ENCODE results near the gene DOCK4.

The DOCK4 gene

GRCh38 chr7:112052498-112052897 is 153.7 kb downstream of the DOCK4 start:
- no peak for DNase-seq (ENCODE audit: low read depth in 2 of 2)

GRCh38 chr7:112050250-112050881 is 155.8 kb downstream of the DOCK4 start:
- DNase-seq (ENCODE audit: low read depth in 2 of 2) = no peak

GRCh38 chr7:112049555-112050249 is 156.5 kb downstream of the DOCK4 start:
- DNase-seq (ENCODE audit: low read depth in 2 of 2) = no peak

GRCh38 chr7:112047421-112047820 is 158.8 kb downstream of the DOCK4 start:
- no peak for DNase-seq (ENCODE audit: low read depth in 2 of 2)

GRCh38 chr7:112045222-112045621 is 161.0 kb downstream of the DOCK4 start:
- no peak for DNase-seq (ENCODE audit: low read depth in 2 of 2)

GRCh38 chr7:112042631-112043030 is 163.6 kb downstream of the DOCK4 start:
- DNase-seq (ENCODE audit: low read depth in 2 of 2) = no peak

GRCh38 chr7:112038353-112038752 is 167.8 kb downstream of the DOCK4 start:
- DNase-seq (ENCODE audit: low read depth in 2 of 2) = no peak

GRCh38 chr7:112036071-112036470 is 170.1 kb downstream of the DOCK4 start:
- no peak for DNase-seq (ENCODE audit: low read depth in 2 of 2)

DNA sequence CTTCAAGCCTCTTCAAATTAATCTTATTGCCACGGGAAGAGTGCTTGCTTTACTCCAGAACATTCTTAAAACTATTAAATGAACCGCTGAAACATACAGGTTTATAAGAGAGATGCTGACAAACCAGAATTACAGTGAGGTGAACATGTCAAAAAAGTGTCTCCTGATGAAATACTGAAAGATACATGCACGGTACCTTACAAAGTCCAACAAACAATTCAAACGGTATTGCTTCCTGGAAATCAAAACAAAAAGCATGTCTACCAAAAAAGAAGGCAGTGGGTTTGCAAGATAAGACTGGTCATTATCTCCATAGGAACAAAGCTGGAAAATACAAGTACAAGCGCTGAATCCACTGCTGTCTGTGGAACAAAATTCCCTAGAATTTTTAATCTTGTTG is 174.5 kb downstream of the DOCK4 start:
- DNase-seq (ENCODE audit: low read depth in 2 of 2) = no peak

GRCh38 chr7:112025556-112025955 is 180.6 kb downstream of the DOCK4 start:
- DNase-seq (ENCODE audit: low read depth in 2 of 2) = no peak

DNA sequence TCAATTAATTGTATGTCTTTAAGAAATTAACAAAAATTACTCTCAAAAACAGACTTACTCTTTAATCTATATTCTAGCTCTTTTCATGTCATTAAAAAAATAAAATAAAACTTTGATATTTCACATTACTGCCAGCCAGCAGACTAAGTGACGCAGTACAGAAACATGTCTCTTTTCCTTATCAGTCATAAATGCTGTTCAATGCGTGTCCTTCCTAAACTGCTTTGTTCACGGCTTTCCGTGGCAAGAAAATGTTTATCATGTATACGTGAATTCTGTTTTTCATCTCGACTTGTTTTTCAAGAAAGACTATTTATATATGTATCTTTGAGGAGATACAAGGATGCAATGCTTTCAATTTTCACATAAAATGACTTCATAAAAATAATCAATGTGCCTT is 182.4 kb downstream of the DOCK4 start:
- DNase-seq (ENCODE audit: low read depth in 2 of 2) = no peak

- DNase-seq (ENCODE audit: low read depth in 2 of 2) = no peak
Measured at GRCh38 chr7:112023282-112023681, 182.9 kb downstream of the DOCK4 start.

GRCh38 chr7:112022128-112022527 is 184.1 kb downstream of the DOCK4 start:
- no peak for DNase-seq (ENCODE audit: low read depth in 2 of 2)

DNA sequence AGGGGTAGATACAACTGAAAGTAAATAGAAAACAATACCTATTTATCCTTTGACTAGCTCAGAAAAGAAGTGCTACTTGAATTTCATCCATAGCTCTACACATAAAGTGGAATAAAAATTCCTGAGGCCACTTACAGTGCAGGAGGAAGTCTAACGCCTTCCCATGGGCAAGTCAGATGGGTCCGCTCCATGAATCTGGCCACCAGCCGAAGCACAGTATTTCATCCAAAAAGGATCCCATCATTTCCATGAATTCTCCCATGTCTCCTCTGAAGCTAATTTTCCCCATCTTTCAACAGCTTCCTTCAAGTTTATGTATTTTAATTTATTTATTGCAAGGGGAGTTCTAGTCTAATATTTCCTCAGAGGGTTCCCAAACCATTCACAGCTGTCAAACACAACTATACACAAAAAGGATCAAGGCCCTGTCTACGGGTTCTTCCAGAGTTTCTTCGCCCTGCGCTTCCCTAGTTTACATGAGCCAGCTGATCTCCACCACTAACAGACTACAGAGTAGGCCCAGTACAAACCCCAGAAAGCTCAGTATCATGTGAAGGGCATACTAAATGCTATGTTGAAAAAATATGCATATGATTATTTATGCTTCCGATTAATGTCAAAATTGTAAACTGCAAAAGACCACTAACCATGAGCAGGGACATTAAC is 184.7 kb downstream of the DOCK4 start:
- DNase-seq (ENCODE audit: low read depth in 2 of 2) = no peak

GRCh38 chr7:112020800-112021199 is 185.4 kb downstream of the DOCK4 start:
- no peak for DNase-seq (ENCODE audit: low read depth in 2 of 2)

GRCh38 chr7:112019932-112020331 is 186.3 kb downstream of the DOCK4 start:
- no peak for DNase-seq (ENCODE audit: low read depth in 2 of 2)

- no peak for DNase-seq (ENCODE audit: low read depth in 2 of 2)
Measured at GRCh38 chr7:112018305-112019030, 187.7 kb downstream of the DOCK4 start.

- no peak for DNase-seq (ENCODE audit: low read depth in 2 of 2)
Measured at GRCh38 chr7:112015146-112015545, 191.1 kb downstream of the DOCK4 start.

GRCh38 chr7:112014347-112014746 is 191.9 kb downstream of the DOCK4 start:
- DNase-seq (ENCODE audit: low read depth in 2 of 2) = no peak

DNA sequence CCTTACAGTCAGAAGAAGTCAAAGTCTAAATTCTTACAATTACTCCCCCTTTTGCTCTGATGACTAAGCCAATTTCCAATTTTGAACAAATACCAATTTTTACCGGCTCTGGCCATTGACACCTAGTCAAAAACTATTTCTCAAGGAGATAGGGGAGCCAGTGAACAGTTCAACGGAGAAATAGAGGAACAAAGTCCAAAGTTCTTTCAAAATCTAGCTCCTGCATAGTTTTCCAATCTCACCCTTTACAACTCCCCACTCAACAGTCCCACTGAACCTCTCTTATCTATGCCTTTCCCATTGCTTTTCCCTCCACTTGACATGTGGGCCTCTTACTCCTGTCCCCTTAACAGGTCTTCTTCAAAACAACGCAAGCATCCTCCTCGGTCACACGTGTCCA is 192.9 kb downstream of the DOCK4 start:
- no peak for DNase-seq (ENCODE audit: low read depth in 2 of 2)

- no peak for DNase-seq (ENCODE audit: low read depth in 2 of 2)
Measured at GRCh38 chr7:112012242-112012641, 194.0 kb downstream of the DOCK4 start.

DNA sequence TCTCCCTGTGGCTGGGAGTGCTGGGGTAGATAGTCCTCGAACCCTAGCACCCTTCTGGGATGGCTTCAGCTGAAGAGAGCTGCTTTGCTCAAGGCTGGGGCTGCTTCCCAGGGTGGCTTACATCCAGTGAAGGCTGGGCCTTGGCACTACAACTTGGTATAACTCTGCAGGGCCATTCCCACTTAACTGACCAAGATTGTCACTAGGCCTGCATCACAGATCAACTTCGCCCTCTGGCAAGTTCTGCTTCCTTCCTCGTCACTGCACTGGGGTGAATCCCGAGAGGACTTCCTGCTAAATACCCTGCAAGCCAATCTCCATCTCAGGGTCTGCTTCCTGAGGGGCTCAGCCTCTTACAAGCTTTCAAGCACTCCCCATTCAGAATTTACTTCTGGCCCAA is 195.2 kb downstream of the DOCK4 start:
- no peak for DNase-seq (ENCODE audit: low read depth in 2 of 2)
